IPS-NIHi11 (cell line): ENCODE measurements around the gene SF3A2.

Experiments used
- DNase-seq: peaks from one replicate; pipeline ENCODE4 v3.0.0; 2012; ENCODE audit warnings: mixed read lengths, low spot score

The SF3A2 gene

GRCh38 chr19:2207991-2208860 lies 28.4 kb upstream of the SF3A2 start:
- DNase-seq, result peak; percentile 85

- no peak for DNase-seq
Observed at GRCh38 chr19:2208975-2209374, 27.6 kb upstream of the SF3A2 start.

GRCh38 chr19:2209408-2209807 lies 27.2 kb upstream of the SF3A2 start:
- no peak for DNase-seq

GRCh38 chr19:2210206-2210605 lies 26.4 kb upstream of the SF3A2 start:
- DNase-seq, result no peak

- no peak for DNase-seq
Observed at GRCh38 chr19:2210987-2211740, 25.5 kb upstream of the SF3A2 start.

- no peak for DNase-seq
Observed at GRCh38 chr19:2212861-2213711, 23.5 kb upstream of the SF3A2 start.

- DNase-seq, result no peak
Observed at GRCh38 chr19:2213799-2214198, 22.8 kb upstream of the SF3A2 start.

- no peak for DNase-seq
Observed at GRCh38 chr19:2214251-2214650, 22.4 kb upstream of the SF3A2 start.

- no peak for DNase-seq
Observed at GRCh38 chr19:2215281-2215751, 21.3 kb upstream of the SF3A2 start.

GRCh38 chr19:2216361-2217225 lies 20.0 kb upstream of the SF3A2 start:
- DNase-seq, result no peak

GRCh38 chr19:2217591-2217990 lies 19.0 kb upstream of the SF3A2 start:
- no peak for DNase-seq

- no peak for DNase-seq
Observed at GRCh38 chr19:2219726-2220125, 16.9 kb upstream of the SF3A2 start.

GRCh38 chr19:2221250-2221831 lies 15.3 kb upstream of the SF3A2 start:
- DNase-seq, result no peak

GRCh38 chr19:2221918-2222317 lies 14.7 kb upstream of the SF3A2 start:
- no peak for DNase-seq

- DNase-seq, result no peak
Observed at GRCh38 chr19:2223391-2223790, 13.2 kb upstream of the SF3A2 start.

- DNase-seq, result no peak
Observed at GRCh38 chr19:2223959-2224358, 12.7 kb upstream of the SF3A2 start.

GRCh38 chr19:2224754-2225349 lies 11.8 kb upstream of the SF3A2 start:
- no peak for DNase-seq

GRCh38 chr19:2225415-2226050 lies 11.1 kb upstream of the SF3A2 start:
- DNase-seq, result no peak

GRCh38 chr19:2226051-2226839 lies 10.4 kb upstream of the SF3A2 start:
- no peak for DNase-seq
